HepG2 (cell line): ENCODE data around the gene USP40. TPM values are rescaled to one million over a fixed set of nuclear protein-coding genes. Genes with fewer than 3 reads are reported as not detected.

ENCODE experiments used
- ATAC-seq: fragments of 200-7000 bp; cut with Tn5 transposase; 3 replicates; pipeline ENCODE4 v1.9.1; 2020; ENCODE audit warnings: mild to moderate bottlenecking, moderate library complexity
- BruUV-seq: library from RNA; stranded (reverse); fragments of 400-500 nt; replicated peaks from 2 replicates; lab custom pipeline; 2021; lab: Mats Ljungman, UMichigan
- CTCF ChIA-PET: fragments of 300-600 bp; formaldehyde crosslinking; extraction: SDS; loops from one replicate; lab custom pipeline; 2021; ENCODE audit warnings: low total read pairs, inconsistent platforms, low intra/inter-chr PET ratio; lab: Yijun Ruan, JAX
- POLR2A ChIA-PET: fragments of 350-600 bp; sonication (Branson Sonifier 250); formaldehyde crosslinking; loops from one replicate; lab custom pipeline; 2020; ENCODE audit warnings: antibody characterized with exemption, inconsistent platforms; lab: Yijun Ruan, JAX
- DNase-seq: peaks from one replicate; pipeline ENCODE4 v3.0.0-alpha.2; 2015; ENCODE audit warnings: low spot score
- FAIRE-seq: peaks from 3 replicates; lab custom pipeline; 2011; peaks lifted over from hg19 to GRCh38; lab: Jason Lieb, UNC
- H2AFZ ChIP-seq: one replicate; pipeline ENCODE4 v1.6.1; 2011; ENCODE audit warnings: low read length, inconsistent platforms
- H3K27ac ChIP-seq: fragments of 300-600 bp; 3 replicates; pipeline ENCODE4 v1.8.0; 2011; ENCODE audit warnings: mixed run types, mild to moderate bottlenecking, mixed read lengths, low read length, inconsistent platforms; ENCODE audit not compliant: insufficient read depth; ENCODE audit errors: extremely low read length
- H3K27me3 ChIP-seq, 2 experiments: fragments of 200-600 bp in 1 of 2; 2 replicates in 1 of 2; 3 replicates in 1 of 2; pipeline versions ENCODE4 v1.6.0 to v1.8.0; 2011; ENCODE audit warnings: low read length in 2 of 2, mild to moderate bottlenecking in 2 of 2, moderate library complexity in 2 of 2, inconsistent platforms in 1 of 2; ENCODE audit not compliant: insufficient read depth in 2 of 2, control insufficient read depth in 1 of 2
- H3K36me3 ChIP-seq, 2 experiments: fragments of 200-600 bp in 1 of 2; replicated peaks in 1 of 2; 2 replicates in 1 of 2; 3 replicates in 1 of 2; pipeline versions ENCODE4 v1.5.1 to v1.8.0; 2011; ENCODE audit warnings: low read length in 2 of 2, inconsistent platforms in 1 of 2; ENCODE audit not compliant: insufficient read depth in 2 of 2, control insufficient read depth in 1 of 2
- H3K4me1 ChIP-seq: 2 replicates; pipeline ENCODE4 v1.5.1; 2012; ENCODE audit warnings: low read length, inconsistent platforms; ENCODE audit not compliant: insufficient read depth
- H3K4me2 ChIP-seq: 2 replicates; pipeline ENCODE4 v1.6.0; 2011; ENCODE audit warnings: low read depth, low read length, inconsistent platforms
- H3K4me3 ChIP-seq, 3 experiments: fragments of 200-600 bp in 1 of 3; sonication (generic), shearing (Covaris generic) in 1 of 3; replicated peaks in 1 of 3; 2 replicates each; pipeline ENCODE4 v1.5.1; 2011 to 2016; ENCODE audit warnings: low read length in 3 of 3, inconsistent platforms in 2 of 3, low read depth in 2 of 3, mild to moderate bottlenecking in 2 of 3, control low read depth in 1 of 3, mixed read lengths in 1 of 3; ENCODE audit not compliant: insufficient read depth in 1 of 3
- H3K79me2 ChIP-seq: one replicate; pipeline ENCODE4 v1.6.1; 2011; ENCODE audit warnings: low read length, inconsistent platforms; ENCODE audit not compliant: insufficient read depth
- H3K9ac ChIP-seq: 2 replicates; pipeline ENCODE4 v1.6.0; 2011; ENCODE audit warnings: mild to moderate bottlenecking, low read depth, low read length, inconsistent platforms; ENCODE audit not compliant: insufficient read depth
- H3K9me3 ChIP-seq: 2 replicates; pipeline ENCODE4 v1.5.1; 2012; ENCODE audit warnings: mild to moderate bottlenecking, low read length
- H4K20me1 ChIP-seq: 2 replicates; pipeline ENCODE4 v1.6.0; 2011; ENCODE audit warnings: inconsistent platforms, mild to moderate bottlenecking, low read length, moderate library complexity; ENCODE audit not compliant: insufficient read depth
- AGO2 ChIP-seq: fragments of 200-400 bp; formaldehyde crosslinking; optimal IDR thresholded peaks from 2 replicates; pipeline ENCODE3; 2017; ENCODE audit warnings: mild to moderate bottlenecking, low read depth, low read length, moderate library complexity
- ELF4 ChIP-seq: sonication (generic); formaldehyde crosslinking; IDR thresholded peaks from 2 replicates; pipeline ENCODE4 v1.5.0; 2020; ENCODE audit warnings: missing genetic modification reagents, mild to moderate bottlenecking, moderate library complexity, borderline replicate concordance
- MTF1 ChIP-seq: sonication (generic); formaldehyde crosslinking; IDR thresholded peaks from 2 replicates; pipeline ENCODE4 v1.5.0; 2020; ENCODE audit warnings: missing genetic modification reagents
- NR2F1 ChIP-seq, 2 experiments: fragments of 450-650 bp in 1 of 2; formaldehyde crosslinking in 1 of 2; IDR thresholded peaks; 2 replicates each; pipeline versions ENCODE4 v1.5.0 to v1.6.1; 2016 to 2020; ENCODE audit warnings: mild to moderate bottlenecking in 1 of 2, missing compliant biosample characterization in 1 of 2, missing genetic modification reagents in 1 of 2, moderate library complexity in 1 of 2
- SIN3B ChIP-seq: fragments of 150-350 bp; IDR thresholded peaks from 2 replicates; pipeline ENCODE4 v1.6.1; 2014; ENCODE audit warnings: low read length
- WGBS: methylation state at CpG from one replicate; pipeline ENCODE4 v1.1.6; 2017; ENCODE audit warnings: low lambda C conversion rate; 5-methylcytosine and 5-hydroxymethylcytosine counted together
- in situ Hi-C: cut with HindIII; loops from 2 replicates; pipeline ENCODE4 v1.10.0; 2017; ENCODE audit warnings: low pct_unique_long_range_greater_than_20kb; ENCODE audit not compliant: extremely low pct_ligation_motif_present
- intact Hi-C: fragments of 100-400 bp; cut with micrococcal nuclease; formaldehyde crosslinking; loops from one replicate; pipeline ENCODE4 v1.10.0; 2022; ENCODE audit not compliant: unreplicated experiment
- polyA plus RNA-seq, 8 experiments: library from polyadenylated mRNA; depleted of rRNA in 3 of 8; stranded (reverse) in 7 of 8; unstranded in 1 of 8; fragments of >200 nt; fragmentation: Illumina TruSeq in 4 of 8; extraction: Trizol in 4 of 8; gene quantifications; 2 replicates each; pipeline versions ENCODE4 v1.2.1 to v1.2.3, GENCODE V29; 2011 to 2016; ENCODE audit warnings: low read depth in 4 of 8, missing spikeins in 1 of 8, mixed read lengths in 1 of 8; ENCODE audit not compliant: insufficient read depth in 1 of 8
- total RNA-seq, 5 experiments: library from RNA; depleted of rRNA; stranded (reverse); fragments of >200 nt; fragmentation: Illumina TruSeq; extraction: Trizol; gene quantifications; 2 replicates each; pipeline ENCODE4 v1.2.3, GENCODE V29; 2016; ENCODE audit warnings: low read depth in 1 of 5
- TF ChIP-seq, protein P1 (sequence below): sonication (generic); formaldehyde crosslinking; conservative IDR thresholded peaks from 2 replicates; pipeline ENCODE4 v1.4.0; 2020; ENCODE audit warnings: missing genetic modification reagents
- TF ChIP-seq, protein P2 (sequence below): sonication (generic); formaldehyde crosslinking; IDR thresholded peaks from 2 replicates; pipeline ENCODE4 v1.8.1; 2022; ENCODE audit warnings: low read depth, mild to moderate bottlenecking, missing genetic modification reagents

The USP40 gene
- total and polyA plus RNA-seq, 2 of the 13 experiments (the other 11 are each of a cell fraction or from before 2014, with no cell fraction given): 41.0 to 46.3 TPM

DNA sequence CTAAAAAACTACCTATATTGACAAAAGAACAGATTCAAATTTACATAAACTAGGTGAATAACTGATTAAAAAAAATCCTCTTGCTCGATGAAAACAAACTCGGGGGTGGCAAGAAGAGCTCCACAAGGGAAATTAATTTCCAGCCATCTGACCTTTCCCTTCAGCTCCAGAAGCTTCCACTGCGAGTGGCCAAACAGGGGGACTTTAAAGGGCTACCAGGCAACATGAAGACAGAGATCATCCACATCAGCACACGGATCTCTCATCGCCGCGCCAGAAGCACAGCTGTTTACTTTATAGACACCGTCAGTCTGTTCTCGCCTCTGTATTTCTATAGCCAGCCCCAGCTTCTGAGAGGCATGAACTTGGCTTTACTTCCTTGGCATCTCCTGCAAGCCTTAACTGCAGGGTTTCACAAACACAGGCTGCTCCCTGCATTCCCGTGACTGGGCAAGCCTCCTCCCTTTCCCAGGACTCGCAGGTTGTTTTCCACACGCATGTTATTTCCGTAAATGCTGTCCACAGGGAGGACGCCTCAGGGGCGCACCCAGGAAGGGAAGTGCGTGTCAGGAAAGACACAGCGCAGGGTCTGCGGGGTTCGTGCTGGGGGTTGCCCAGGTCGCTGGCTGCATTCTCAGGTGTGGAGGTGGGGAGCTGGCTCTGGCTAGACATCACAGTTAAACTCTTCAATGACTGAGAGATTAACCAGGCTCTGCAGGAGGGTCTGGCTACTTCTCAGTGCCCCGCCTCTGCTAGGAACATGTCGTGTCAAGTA, 85.0 kb downstream of the USP40 start:
- no TSS peak for BruUV-seq
- in situ Hi-C loops (no loop called here), intact Hi-C loops (loop anchor here (2.0 kb wide), 1 partner anchor 229 kb away; no protein-coding TSS in a partner anchor)
- ChIA-PET POLR2A (no interaction called here), CTCF (no interaction called here)
- Histone ChIP-seq H2AFZ (no peak overlapping the region), H4K20me1 (no peaks in the 10 kb centered on the region), H3K4me1 (peaks cover 5% of the 10 kb centered on the region; the same call in 1 of the 2 replicates), H3K79me2 (no peaks in the 10 kb centered on the region), H3K4me2 (no peak overlapping the region), H3K9ac (no peak overlapping the region), H3K4me3 (no peak overlapping the region), H3K9me3 (no peaks in the 10 kb centered on the region), H3K27ac (no peak overlapping the region), H3K27me3 (no peaks in the 10 kb centered on the region), H3K36me3 (peaks cover 17 to 49% of the 10 kb centered on the region in 2 experiments)
- ATAC-seq (no peak), DNase-seq (no peak), FAIRE-seq (peak; percentile 28)
- 97% methylated on average over 22 of the region's 22 CpGs for WGBS
- TF ChIP-seq SIN3B: no peak
- TF ChIP-seq, protein P1, sequence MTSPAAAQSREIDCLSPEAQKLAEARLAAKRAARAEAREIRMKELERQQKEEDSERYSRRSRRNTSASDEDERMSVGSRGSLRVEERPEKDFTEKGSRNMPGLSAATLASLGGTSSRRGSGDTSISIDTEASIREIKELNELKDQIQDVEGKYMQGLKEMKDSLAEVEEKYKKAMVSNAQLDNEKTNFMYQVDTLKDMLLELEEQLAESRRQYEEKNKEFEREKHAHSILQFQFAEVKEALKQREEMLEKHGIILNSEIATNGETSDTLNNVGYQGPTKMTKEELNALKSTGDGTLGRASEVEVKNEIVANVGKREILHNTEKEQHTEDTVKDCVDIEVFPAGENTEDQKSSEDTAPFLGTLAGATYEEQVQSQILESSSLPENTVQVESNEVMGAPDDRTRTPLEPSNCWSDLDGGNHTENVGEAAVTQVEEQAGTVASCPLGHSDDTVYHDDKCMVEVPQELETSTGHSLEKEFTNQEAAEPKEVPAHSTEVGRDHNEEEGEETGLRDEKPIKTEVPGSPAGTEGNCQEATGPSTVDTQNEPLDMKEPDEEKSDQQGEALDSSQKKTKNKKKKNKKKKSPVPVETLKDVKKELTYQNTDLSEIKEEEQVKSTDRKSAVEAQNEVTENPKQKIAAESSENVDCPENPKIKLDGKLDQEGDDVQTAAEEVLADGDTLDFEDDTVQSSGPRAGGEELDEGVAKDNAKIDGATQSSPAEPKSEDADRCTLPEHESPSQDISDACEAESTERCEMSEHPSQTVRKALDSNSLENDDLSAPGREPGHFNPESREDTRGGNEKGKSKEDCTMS (CRISPR knock-in tag): no peak

DNA sequence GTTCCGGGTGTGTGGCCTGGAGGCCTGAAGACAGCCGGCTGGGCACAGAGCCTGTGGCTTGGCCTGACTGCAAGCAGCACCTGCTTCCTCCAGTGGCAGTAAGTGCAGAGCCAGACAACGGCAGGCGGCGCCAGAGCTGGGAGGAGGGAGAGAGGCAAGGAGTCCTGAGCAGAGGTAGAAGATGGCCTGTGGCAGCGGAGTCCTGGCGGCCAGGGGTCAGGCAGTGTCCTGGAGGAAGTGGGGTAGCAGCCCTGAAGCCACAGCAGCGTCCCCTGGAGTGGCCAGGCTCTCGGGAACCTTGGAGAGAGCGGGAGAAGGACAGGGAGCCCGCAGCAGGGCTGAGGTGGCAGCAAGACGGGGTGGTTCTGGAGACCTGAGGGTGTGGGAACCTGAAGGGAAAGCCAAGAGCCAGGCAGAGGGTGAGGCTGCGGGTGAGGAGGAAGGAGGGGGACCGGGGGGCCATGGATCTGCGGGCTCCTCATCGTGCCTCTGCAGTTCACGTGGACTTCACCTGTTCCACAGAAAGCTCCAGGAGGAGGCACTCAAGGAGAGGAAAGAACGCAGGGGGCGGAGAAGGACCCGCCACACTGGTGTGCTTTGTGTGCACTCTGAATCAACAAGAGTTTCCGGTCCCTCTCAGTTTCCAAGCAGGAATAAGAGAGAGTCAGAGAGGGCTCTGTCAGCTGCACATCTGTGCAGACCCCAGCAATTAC, 85.9 kb downstream of the USP40 start:
- Histone ChIP-seq H3K4me3 (no peak overlapping the region), H2AFZ (no peak overlapping the region), H3K27me3 (no peaks in the 10 kb centered on the region), H3K9me3 (no peaks in the 10 kb centered on the region), H3K4me1 (no peaks in the 10 kb centered on the region), H3K27ac (no peak overlapping the region), H3K4me2 (no peak overlapping the region), H3K36me3 (peaks cover 19 to 43% of the 10 kb centered on the region in 2 experiments; a peak in 4 of 5 replicates), H3K79me2 (no peaks in the 10 kb centered on the region), H3K9ac (no peak overlapping the region), H4K20me1 (no peaks in the 10 kb centered on the region)
- intact Hi-C loops (loop anchor here (2.0 kb wide), 1 partner anchor 230 kb away; no protein-coding TSS in a partner anchor), in situ Hi-C loops (no loop called here)
- CTCF ChIA-PET: no interaction called here
- POLR2A ChIA-PET: no interaction called here
- FAIRE-seq: no peak
- DNase-seq: peak; percentile 18
- ATAC-seq: peak; percentile 8; the same call in 2 of the 3 replicates
- BruUV-seq: no TSS peak
- 95% methylated on average over 19 of the region's 21 CpGs for WGBS
- TF ChIP-seq ELF4 (no peak), AGO2 (peak; percentile 46), NR2F1 (CRISPR knock-in tag; IDR thresholded peaks at IDR 0.05) (no peak), MTF1 (CRISPR knock-in tag) (no peak)
- TF ChIP-seq, protein P2, sequence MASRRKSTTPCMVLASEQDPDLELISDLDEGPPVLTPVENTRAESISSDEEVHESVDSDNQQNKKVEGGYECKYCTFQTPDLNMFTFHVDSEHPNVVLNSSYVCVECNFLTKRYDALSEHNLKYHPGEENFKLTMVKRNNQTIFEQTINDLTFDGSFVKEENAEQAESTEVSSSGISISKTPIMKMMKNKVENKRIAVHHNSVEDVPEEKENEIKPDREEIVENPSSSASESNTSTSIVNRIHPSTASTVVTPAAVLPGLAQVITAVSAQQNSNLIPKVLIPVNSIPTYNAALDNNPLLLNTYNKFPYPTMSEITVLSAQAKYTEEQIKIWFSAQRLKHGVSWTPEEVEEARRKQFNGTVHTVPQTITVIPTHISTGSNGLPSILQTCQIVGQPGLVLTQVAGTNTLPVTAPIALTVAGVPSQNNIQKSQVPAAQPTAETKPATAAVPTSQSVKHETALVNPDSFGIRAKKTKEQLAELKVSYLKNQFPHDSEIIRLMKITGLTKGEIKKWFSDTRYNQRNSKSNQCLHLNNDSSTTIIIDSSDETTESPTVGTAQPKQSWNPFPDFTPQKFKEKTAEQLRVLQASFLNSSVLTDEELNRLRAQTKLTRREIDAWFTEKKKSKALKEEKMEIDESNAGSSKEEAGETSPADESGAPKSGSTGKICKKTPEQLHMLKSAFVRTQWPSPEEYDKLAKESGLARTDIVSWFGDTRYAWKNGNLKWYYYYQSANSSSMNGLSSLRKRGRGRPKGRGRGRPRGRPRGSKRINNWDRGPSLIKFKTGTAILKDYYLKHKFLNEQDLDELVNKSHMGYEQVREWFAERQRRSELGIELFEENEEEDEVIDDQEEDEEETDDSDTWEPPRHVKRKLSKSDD: no peak
